Natural killer cell (primary cell): ENCODE results near the gene VSTM2B. TPM values are rescaled to one million over a fixed set of nuclear protein-coding genes. Genes with fewer than 3 reads are reported as not detected.

Experiments
- ATAC-seq, 3 donors: fragments of 150-1000 bp in 2 of 3; fragments of 200-7000 bp in 1 of 3; cut with Tn5 transposase; 1 replicate in 1 of 3; 2 replicates in 2 of 3; pipeline ENCODE4 v1.10.0; 2021; ENCODE audit warnings: mild to moderate bottlenecking in 2 of 3, moderate library complexity in 2 of 3
- DNase-seq, 2 donors: peaks; one replicate each; pipeline versions ENCODE4 v3.0.0 to v3.0.0-alpha.2; 2013 to 2021; ENCODE audit warnings: mixed read lengths in 1 of 2
- H3K27ac ChIP-seq: one replicate; pipeline ENCODE4 v1.5.1; 2013; ENCODE audit warnings: mild to moderate bottlenecking, low read length
- H3K27me3 ChIP-seq: one replicate; pipeline ENCODE4 v1.6.1; 2013; ENCODE audit warnings: low read length; ENCODE audit not compliant: control insufficient read depth, insufficient read depth
- H3K36me3 ChIP-seq: one replicate; pipeline ENCODE4 v1.6.1; 2013; ENCODE audit warnings: low read length; ENCODE audit not compliant: control insufficient read depth, insufficient read depth
- H3K4me1 ChIP-seq: one replicate; pipeline ENCODE4 v1.6.1; 2013; ENCODE audit warnings: low read length; ENCODE audit not compliant: control insufficient read depth, insufficient read depth
- H3K4me3 ChIP-seq: one replicate; pipeline ENCODE4 v1.5.1; 2013; ENCODE audit warnings: low read length
- H3K9me3 ChIP-seq: one replicate; pipeline ENCODE4 v1.6.1; 2013; ENCODE audit warnings: low read length; ENCODE audit not compliant: control insufficient read depth, insufficient read depth
- H3K27ac Mint-ChIP-seq, 2 donors: one replicate each; pipeline ENCODE4 v1.8.0; 2022; ENCODE audit warnings: mild to moderate bottlenecking in 2 of 2, mixed read lengths in 2 of 2, moderate library complexity in 1 of 2
- H3K27me3 Mint-ChIP-seq, 2 donors: one replicate each; pipeline ENCODE4 v1.8.0; 2022; ENCODE audit warnings: low read depth in 2 of 2, mixed read lengths in 2 of 2
- H3K36me3 Mint-ChIP-seq: one replicate; pipeline ENCODE4 v1.8.0; 2022; ENCODE audit warnings: mixed read lengths
- H3K4me1 Mint-ChIP-seq, 2 donors: one replicate each; pipeline ENCODE4 v1.8.0; 2022; ENCODE audit warnings: mixed read lengths in 2 of 2
- H3K4me3 Mint-ChIP-seq: one replicate; pipeline ENCODE4 v1.8.0; 2022; ENCODE audit warnings: mild to moderate bottlenecking, moderate library complexity, mixed read lengths
- H3K9me3 Mint-ChIP-seq, 2 donors: one replicate each; pipeline ENCODE4 v1.8.0; 2022; ENCODE audit warnings: mixed read lengths in 2 of 2
- WGBS: methylation state at CpG from one replicate; pipeline ENCODE4 v1.1.7; 2013; ENCODE audit warnings: missing lambda C conversion rate; ENCODE audit not compliant: insufficient coverage; 5-methylcytosine and 5-hydroxymethylcytosine counted together
- intact Hi-C: fragments of 100-400 bp; cut with micrococcal nuclease; formaldehyde crosslinking; loops from one replicate; pipeline ENCODE4 v1.14.2; 2022
- total RNA-seq, 4 donors: library from RNA; stranded (reverse); fragments of 120-200 nt in 1 of 4; gene quantifications; one replicate each; pipeline versions ENCODE4 v1.2.3 to v1.2.4, GENCODE V29; 2013 to 2022
- TF ChIP-seq, protein P1 (sequence below): fragments of 200-600 bp; IDR thresholded peaks from one replicate; pipeline ENCODE4 v1.8.0; 2022; ENCODE audit warnings: antibody characterized with exemption

Gene VSTM2B
- total RNA-seq, 3 donors from 2014 or later (not counting 1 experiment from before 2014, with no cell fraction given) = not detected

DNA sequence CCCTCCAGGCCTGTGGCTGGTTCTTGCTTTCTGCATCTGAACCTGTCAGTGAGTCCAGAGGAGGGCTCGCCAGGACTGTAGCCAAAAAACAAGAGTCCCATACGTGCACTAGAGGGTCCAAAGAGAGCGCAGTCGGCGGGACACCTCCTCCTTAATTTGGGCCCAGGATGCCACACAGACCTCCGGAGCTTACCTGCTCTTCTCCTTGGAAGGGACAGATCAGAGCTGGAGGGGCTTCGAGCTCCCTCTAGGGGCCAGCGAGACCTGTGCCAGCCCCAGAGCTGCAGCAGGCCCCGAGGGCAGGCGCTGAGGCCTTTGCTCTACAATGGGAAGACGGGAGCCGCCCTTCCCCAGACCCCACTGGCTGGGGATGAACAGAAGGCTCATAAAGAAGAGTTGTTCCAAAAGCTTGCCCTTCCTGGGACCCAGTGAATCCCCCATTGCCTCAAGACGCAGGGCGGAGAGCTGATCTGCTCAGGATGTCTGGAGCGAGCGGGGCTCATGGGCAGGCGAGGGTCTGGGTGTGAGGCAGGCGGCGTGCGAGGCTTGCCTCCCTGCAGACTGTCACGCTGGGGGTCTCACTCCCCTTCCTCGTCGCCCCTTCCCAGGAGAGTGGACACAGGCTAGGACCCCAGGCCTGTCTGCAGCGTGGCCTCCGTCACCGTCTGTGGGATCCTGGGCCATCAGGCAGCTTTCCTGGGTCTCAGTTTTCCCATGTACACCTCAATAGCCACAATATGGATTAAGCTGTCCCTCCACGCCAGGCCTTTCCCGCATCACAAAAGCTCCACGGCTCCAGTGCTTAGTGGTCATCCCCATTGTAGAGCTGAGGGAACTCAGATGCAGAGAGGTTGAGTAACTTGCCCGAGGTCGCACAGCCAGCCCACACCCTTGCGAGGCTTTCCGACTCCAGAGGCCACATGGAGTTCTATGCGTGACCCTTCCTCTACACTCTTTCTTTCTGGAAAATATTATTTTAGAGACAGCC lies 46.9 kb upstream of the VSTM2B start:
- no peak overlapping the region for H3K4me3 Mint-ChIP-seq
- H3K27me3 Mint-ChIP-seq = peaks cover 7 to 15% of the 10 kb centered on the region in 2 donors
- H3K4me1 Mint-ChIP-seq = no peaks in the 10 kb centered on the region
- H3K36me3 Mint-ChIP-seq = no peaks in the 10 kb centered on the region
- Histone ChIP-seq H3K4me3 (no peak overlapping the region), H3K27ac (no peak overlapping the region), H3K4me1 (no peaks in the 10 kb centered on the region), H3K27me3 (no peaks in the 10 kb centered on the region), H3K9me3 (peaks cover 17% of the 10 kb centered on the region), H3K36me3 (no peaks in the 10 kb centered on the region)
- 58% methylated on average over 34 of the region's 34 CpGs for WGBS
- DNase-seq (peak in 1 of 2 donors; percentile 7), ATAC-seq (peak in 1 of 3 donors; percentile 30)
- H3K27ac Mint-ChIP-seq = no peak overlapping the region
- no peaks in the 10 kb centered on the region for H3K9me3 Mint-ChIP-seq
- intact Hi-C loops = no loop called here
- TF ChIP-seq, protein P1, sequence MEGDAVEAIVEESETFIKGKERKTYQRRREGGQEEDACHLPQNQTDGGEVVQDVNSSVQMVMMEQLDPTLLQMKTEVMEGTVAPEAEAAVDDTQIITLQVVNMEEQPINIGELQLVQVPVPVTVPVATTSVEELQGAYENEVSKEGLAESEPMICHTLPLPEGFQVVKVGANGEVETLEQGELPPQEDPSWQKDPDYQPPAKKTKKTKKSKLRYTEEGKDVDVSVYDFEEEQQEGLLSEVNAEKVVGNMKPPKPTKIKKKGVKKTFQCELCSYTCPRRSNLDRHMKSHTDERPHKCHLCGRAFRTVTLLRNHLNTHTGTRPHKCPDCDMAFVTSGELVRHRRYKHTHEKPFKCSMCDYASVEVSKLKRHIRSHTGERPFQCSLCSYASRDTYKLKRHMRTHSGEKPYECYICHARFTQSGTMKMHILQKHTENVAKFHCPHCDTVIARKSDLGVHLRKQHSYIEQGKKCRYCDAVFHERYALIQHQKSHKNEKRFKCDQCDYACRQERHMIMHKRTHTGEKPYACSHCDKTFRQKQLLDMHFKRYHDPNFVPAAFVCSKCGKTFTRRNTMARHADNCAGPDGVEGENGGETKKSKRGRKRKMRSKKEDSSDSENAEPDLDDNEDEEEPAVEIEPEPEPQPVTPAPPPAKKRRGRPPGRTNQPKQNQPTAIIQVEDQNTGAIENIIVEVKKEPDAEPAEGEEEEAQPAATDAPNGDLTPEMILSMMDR = no peak

DNA sequence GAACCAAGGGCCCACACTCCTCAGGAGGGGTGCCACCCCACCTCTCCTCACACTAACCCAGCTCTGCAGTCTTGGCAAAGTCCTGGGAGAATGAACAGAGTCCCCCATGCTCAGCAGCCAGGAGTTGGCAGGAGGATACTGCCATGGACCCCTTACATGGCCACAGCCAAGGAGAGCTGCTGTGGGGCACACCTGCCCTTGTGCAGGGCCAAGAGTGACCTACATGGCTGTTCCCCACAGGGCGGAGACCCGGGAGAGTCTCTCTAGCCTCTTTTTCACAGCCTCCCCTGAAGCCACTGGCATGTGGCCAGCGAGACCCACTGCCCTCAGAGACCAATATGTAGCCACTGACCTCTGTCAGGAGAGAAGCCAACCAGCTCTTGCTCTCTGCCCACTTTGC lies 45.9 kb upstream of the VSTM2B start:
- no peak overlapping the region for H3K4me3 Mint-ChIP-seq
- no peaks in the 10 kb centered on the region for H3K4me1 Mint-ChIP-seq
- ATAC-seq = no peak
- WGBS = 79% methylated on average over 3 of the region's 3 CpGs
- no peaks in the 10 kb centered on the region for H3K36me3 Mint-ChIP-seq
- intact Hi-C loops = no loop called here
- TF ChIP-seq, protein P1 = no peak
- Histone ChIP-seq H3K4me1 (no peaks in the 10 kb centered on the region), H3K27ac (no peak overlapping the region), H3K9me3 (peaks cover 17% of the 10 kb centered on the region), H3K27me3 (no peaks in the 10 kb centered on the region), H3K36me3 (no peaks in the 10 kb centered on the region), H3K4me3 (no peak overlapping the region)
- no peaks in the 10 kb centered on the region for H3K9me3 Mint-ChIP-seq
- peak in 1 of 2 donors; percentile 2 for DNase-seq
- H3K27ac Mint-ChIP-seq = no peak overlapping the region
- peaks cover 5 to 6% of the 10 kb centered on the region in 2 donors for H3K27me3 Mint-ChIP-seq

DNA sequence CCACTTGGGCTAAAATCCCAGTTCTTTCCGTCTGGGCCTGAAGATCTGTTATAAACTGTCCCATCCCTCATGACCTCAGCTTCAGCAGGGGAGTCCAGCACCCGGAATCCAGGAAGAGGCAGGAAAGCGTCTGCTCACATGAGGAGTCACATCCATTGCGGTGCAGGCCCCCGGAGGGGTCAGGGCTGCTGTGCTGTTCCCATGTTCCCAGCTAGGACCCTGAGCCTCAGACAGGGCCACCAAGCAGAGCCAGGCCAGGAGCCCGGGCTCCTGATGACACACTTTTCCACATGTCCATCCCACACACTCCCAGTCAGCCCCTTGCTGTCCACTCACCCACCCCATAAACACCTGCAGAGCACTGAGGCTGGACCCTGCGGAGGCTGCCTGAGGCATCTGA lies 45.3 kb upstream of the VSTM2B start:
- H3K4me3 ChIP-seq = no peak overlapping the region
- H3K36me3 ChIP-seq = no peaks in the 10 kb centered on the region
- peaks cover 17% of the 10 kb centered on the region for H3K9me3 ChIP-seq
- intact Hi-C loops = no loop called here
- WGBS = 75% methylated on average over 6 of the region's 7 CpGs
- Mint-ChIP-seq H3K27ac (no peak overlapping the region), H3K27me3 (peaks cover 0 to 4% of the 10 kb centered on the region in 2 donors), H3K9me3 (no peaks in the 10 kb centered on the region), H3K4me3 (no peak overlapping the region), H3K4me1 (no peaks in the 10 kb centered on the region), H3K36me3 (no peaks in the 10 kb centered on the region)
- no peak for ATAC-seq
- no peak overlapping the region for H3K27ac ChIP-seq
- peak in 1 of 2 donors; percentile 4 for DNase-seq
- H3K27me3 ChIP-seq = no peaks in the 10 kb centered on the region
- TF ChIP-seq, protein P1 = no peak
- H3K4me1 ChIP-seq = no peaks in the 10 kb centered on the region
